Keratinocyte (primary cell): ENCODE results near the gene TOMM5. TPM values are rescaled to one million over a fixed set of nuclear protein-coding genes. Genes with fewer than 3 reads are reported as not detected.

Experiments used
- DNase-seq: peaks from one replicate; pipeline ENCODE4 v3.0.0-alpha.2; 2011; ENCODE audit warnings: low read depth, missing footprints, low spot score
- FAIRE-seq: peaks from 2 replicates; lab custom pipeline; 2011; peaks lifted over from hg19 to GRCh38; lab: Jason Lieb, UNC
- H2AFZ ChIP-seq: 2 replicates; pipeline ENCODE4 v1.6.0; 2012; ENCODE audit warnings: low read length, control low read depth, inconsistent platforms; ENCODE audit not compliant: control insufficient read depth
- H3K27ac ChIP-seq: 2 replicates; pipeline ENCODE4 v1.5.1; 2011; ENCODE audit warnings: low read length; ENCODE audit not compliant: control insufficient read depth, insufficient read depth
- H3K27me3 ChIP-seq: 3 replicates; pipeline ENCODE4 v1.6.0; 2011; ENCODE audit warnings: low read length; ENCODE audit not compliant: control insufficient read depth, insufficient read depth; ENCODE audit errors: extremely low read depth
- H3K36me3 ChIP-seq, 2 experiments: 2 replicates in 1 of 2; 3 replicates in 1 of 2; pipeline ENCODE4 v1.5.1; 2011; ENCODE audit warnings: low read length in 2 of 2, mild to moderate bottlenecking in 1 of 2; ENCODE audit not compliant: control insufficient read depth in 2 of 2, insufficient read depth in 2 of 2; ENCODE audit errors: extremely low read depth in 1 of 2
- H3K4me1 ChIP-seq: 3 replicates; pipeline ENCODE4 v1.5.1; 2011; ENCODE audit warnings: low read length; ENCODE audit not compliant: control insufficient read depth, insufficient read depth; ENCODE audit errors: extremely low read depth
- H3K4me2 ChIP-seq: 3 replicates; pipeline ENCODE4 v1.6.0; 2011; ENCODE audit warnings: low read depth, low read length; ENCODE audit not compliant: control insufficient read depth, insufficient read depth; ENCODE audit errors: extremely low read depth
- H3K4me3 ChIP-seq, 3 experiments: fragments of 200-600 bp in 1 of 3; sonication (generic) in 1 of 3; 2 replicates in 2 of 3; 3 replicates in 1 of 3; pipeline ENCODE4 v1.5.1; 2011 to 2016; ENCODE audit warnings: low read length in 3 of 3, mild to moderate bottlenecking in 3 of 3, control low read depth in 2 of 3, inconsistent platforms in 1 of 3, low read depth in 1 of 3, mixed read lengths in 1 of 3, mixed run types in 1 of 3, moderate library complexity in 1 of 3; ENCODE audit not compliant: control insufficient read depth in 2 of 3, insufficient read depth in 2 of 3; ENCODE audit errors: extremely low read depth in 1 of 3
- H3K79me2 ChIP-seq: 2 replicates; pipeline ENCODE4 v1.6.0; 2012; ENCODE audit warnings: low read length; ENCODE audit not compliant: control insufficient read depth, insufficient read depth
- H3K9ac ChIP-seq: 3 replicates; pipeline ENCODE4 v1.6.0; 2011; ENCODE audit warnings: low read length; ENCODE audit not compliant: control insufficient read depth, insufficient read depth; ENCODE audit errors: extremely low read depth
- H3K9me1 ChIP-seq: 3 replicates; pipeline ENCODE4 v1.6.0; 2011; ENCODE audit warnings: low read length; ENCODE audit not compliant: control insufficient read depth, insufficient read depth; ENCODE audit errors: extremely low read depth
- H3K9me3 ChIP-seq: 2 replicates; pipeline ENCODE4 v1.5.1; 2012; ENCODE audit warnings: low read depth, low read length; ENCODE audit not compliant: control insufficient read depth
- H4K20me1 ChIP-seq: 3 replicates; pipeline ENCODE4 v1.6.0; 2011; ENCODE audit warnings: low read length; ENCODE audit not compliant: control insufficient read depth, insufficient read depth; ENCODE audit errors: extremely low read depth
- CTCF ChIP-seq, 3 experiments: IDR thresholded peaks in 1 of 3; conservative IDR thresholded peaks in 1 of 3; optimal IDR thresholded peaks in 1 of 3; 2 replicates in 2 of 3; 3 replicates in 1 of 3; pipeline versions ENCODE3 to v1.5.1; 2011; ENCODE audit warnings: low read length in 3 of 3, mild to moderate bottlenecking in 3 of 3, moderate library complexity in 2 of 3, control low read depth in 1 of 3, inconsistent platforms in 1 of 3; ENCODE audit not compliant: insufficient read depth in 2 of 3; ENCODE audit errors: extremely low read depth in 1 of 3
- EZH2 ChIP-seq: IDR thresholded peaks from one replicate; pipeline ENCODE4 v1.6.1; 2012; ENCODE audit warnings: inconsistent platforms, mild to moderate bottlenecking, low read length, moderate library complexity
- dilution Hi-C: fragments of 300-500 bp; cut with MboI; formaldehyde crosslinking; loops from one replicate; pipeline ENCODE4 v1.7.0; 2020; ENCODE audit warnings: low sequenced_read_pairs; ENCODE audit not compliant: extremely low pct_ligation_motif_present
- polyA plus RNA-seq, 5 experiments: library from polyadenylated mRNA; depleted of rRNA in 3 of 5; stranded (reverse) in 3 of 5; stranded (forward) in 1 of 5; unstranded in 1 of 5; fragments of >200 nt; gene quantifications; 1 replicate in 1 of 5; 2 replicates in 3 of 5; 3 replicates in 1 of 5; pipeline versions ENCODE4 v1.2.1 to v1.2.3, GENCODE V29; 2011 to 2012; ENCODE audit warnings: missing spikeins in 2 of 5, low read depth in 1 of 5, low replicate concordance in 1 of 5

The TOMM5 gene
- polyA plus RNA-seq, 1 donor (not counting 4 experiments of a cell fraction or from before 2014, with no cell fraction given): 232 TPM

- FAIRE-seq (no peak), DNase-seq (no peak)
- Histone ChIP-seq H3K79me2 (no peaks in the 10 kb centered on the region), H3K27ac (no peak overlapping the region), H3K4me1 (no peaks in the 10 kb centered on the region), H3K27me3 (peaks cover 20% of the 10 kb centered on the region), H3K36me3 (no peaks in the 10 kb centered on the region), H3K9me3 (no peaks in the 10 kb centered on the region), H3K9me1 (no peaks in the 10 kb centered on the region), H3K4me2 (no peak overlapping the region), H3K9ac (no peak overlapping the region), H3K4me3 (no peak overlapping the region), H4K20me1 (no peaks in the 10 kb centered on the region), H2AFZ (no peak overlapping the region)
- TF ChIP-seq EZH2: no peak
- TF ChIP-seq CTCF (optimal IDR thresholded peaks at IDR 0.05 in 1 of 3, IDR thresholded peaks at IDR 0.05 in 1 of 3, conservative IDR thresholded peaks at IDR 0.05 in 1 of 3; ENCODE audit: extremely low read depth in 1 of 3, insufficient read depth in 2 of 3, low read length in 3 of 3): no peak
- dilution Hi-C loops: no loop called here
These were observed 47.8 kb upstream of the TOMM5 start for GRCh38 chr9:37640246-37640645.

DNA sequence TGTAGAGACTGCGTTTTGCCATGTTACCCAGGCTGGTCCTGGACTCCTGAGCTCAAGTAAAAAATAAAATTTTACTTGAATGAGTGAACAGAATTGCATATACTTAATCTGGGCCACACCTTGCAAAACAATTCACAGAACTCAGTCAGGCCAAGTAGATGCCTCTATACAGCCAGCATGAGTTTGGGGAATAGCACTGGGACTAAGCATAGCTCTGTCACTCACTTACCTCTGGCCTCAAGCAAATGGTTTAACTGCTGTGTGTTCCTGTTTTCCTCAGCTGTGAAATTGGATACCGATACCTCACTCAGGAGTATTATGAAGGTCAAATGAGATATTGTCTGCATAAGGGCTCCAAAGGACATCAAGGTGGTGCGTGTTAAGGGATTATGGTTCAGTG is 47.4 kb upstream of the TOMM5 start:
- no peaks in the 10 kb centered on the region for H3K4me1 ChIP-seq
- H3K4me3 ChIP-seq: no peak overlapping the region
- no peak overlapping the region for H3K4me2 ChIP-seq
- TF ChIP-seq EZH2 (no peak), CTCF (optimal IDR thresholded peaks at IDR 0.05 in 1 of 3, IDR thresholded peaks at IDR 0.05 in 1 of 3, conservative IDR thresholded peaks at IDR 0.05 in 1 of 3; ENCODE audit: extremely low read depth in 1 of 3, insufficient read depth in 2 of 3, low read length in 3 of 3) (no peak)
- H3K27ac ChIP-seq: no peak overlapping the region
- no peaks in the 10 kb centered on the region for H3K79me2 ChIP-seq
- dilution Hi-C loops: no loop called here
- no peaks in the 10 kb centered on the region for H3K9me3 ChIP-seq
- H3K9ac ChIP-seq: no peak overlapping the region
- H4K20me1 ChIP-seq: no peaks in the 10 kb centered on the region
- H3K27me3 ChIP-seq: peaks cover 20% of the 10 kb centered on the region
- H3K36me3 ChIP-seq: no peaks in the 10 kb centered on the region
- no peaks in the 10 kb centered on the region for H3K9me1 ChIP-seq
- no peak overlapping the region for H2AFZ ChIP-seq
- DNase-seq: no peak
- no peak for FAIRE-seq
